RWPE2 (cell line): ENCODE measurements around the gene CNGA3.

ENCODE experiments used
- ATAC-seq: fragments of 200-7000 bp; cut with Tn5 transposase; 3 replicates; pipeline ENCODE4 v1.9.1; 2021; ENCODE audit warnings: low read depth
- DNase-seq: peaks from one replicate; pipeline ENCODE4 v3.0.0-alpha.2; 2020; ENCODE audit warnings: low spot score
- H3K27ac ChIP-seq: fragments of 450-650 bp; 2 replicates; pipeline ENCODE4 v1.5.1; 2017; ENCODE audit warnings: mild to moderate bottlenecking; ENCODE audit not compliant: poor library complexity, severe bottlenecking
- H3K27me3 ChIP-seq: fragments of 250-450 bp; sonication (Bioruptor Pico); 2 replicates; pipeline ENCODE4 v1.5.1; 2021; ENCODE audit warnings: mild to moderate bottlenecking, moderate library complexity; ENCODE audit not compliant: insufficient read depth, poor library complexity, severe bottlenecking
- H3K36me3 ChIP-seq: fragments of 250-450 bp; sonication (Bioruptor Pico); 2 replicates; pipeline ENCODE4 v1.5.1; 2020; ENCODE audit warnings: low read depth, mild to moderate bottlenecking, moderate library complexity
- H3K4me1 ChIP-seq: fragments of 250-450 bp; sonication (Bioruptor Pico); 2 replicates; pipeline ENCODE4 v1.5.1; 2021; ENCODE audit warnings: mild to moderate bottlenecking, moderate library complexity; ENCODE audit not compliant: insufficient read depth, poor library complexity, severe bottlenecking
- H3K4me3 ChIP-seq: fragments of 250-450 bp; sonication (Bioruptor Pico); 2 replicates; pipeline ENCODE4 v1.5.1; 2021; ENCODE audit warnings: mild to moderate bottlenecking, moderate library complexity; ENCODE audit not compliant: severe bottlenecking
- H3K9me3 ChIP-seq: fragments of 250-450 bp; sonication (Bioruptor Pico); 2 replicates; pipeline ENCODE4 v1.5.1; 2021; ENCODE audit warnings: mild to moderate bottlenecking, moderate library complexity; ENCODE audit not compliant: severe bottlenecking
- TF ChIP-seq, protein P1 (sequence below): fragments of 450-650 bp; IDR thresholded peaks from one replicate; pipeline ENCODE4 v1.5.1; 2017; ENCODE audit warnings: mild to moderate bottlenecking, moderate library complexity; ENCODE audit not compliant: poor library complexity, severe bottlenecking

CNGA3 gene

DNA sequence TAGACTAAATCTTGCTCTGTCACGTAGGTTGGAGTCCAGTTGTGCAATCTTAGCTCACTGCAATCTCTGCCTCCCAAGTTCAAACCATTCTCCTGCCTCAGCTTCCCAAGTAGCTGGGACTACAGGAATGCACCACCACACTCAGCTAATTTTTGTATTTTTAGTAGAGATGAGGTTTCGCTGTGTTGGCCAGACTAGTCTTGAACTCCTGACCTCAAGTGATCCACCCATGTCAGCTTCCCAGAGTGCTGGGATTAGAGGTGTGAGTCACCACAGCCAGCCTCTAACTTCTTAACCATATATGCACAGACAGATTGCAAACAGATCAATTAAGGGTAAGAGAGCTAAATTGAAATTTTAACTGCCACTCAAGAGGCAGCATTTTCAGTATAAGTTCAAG lies 22.1 kb upstream of the CNGA3 start:
- Histone ChIP-seq H3K27ac (no peak overlapping the region), H3K9me3 (peaks cover 1% of the 10 kb centered on the region), H3K36me3 (no peaks in the 10 kb centered on the region), H3K4me1 (no peaks in the 10 kb centered on the region), H3K27me3 (no peaks in the 10 kb centered on the region), H3K4me3 (no peak overlapping the region)
- TF ChIP-seq, protein P1, sequence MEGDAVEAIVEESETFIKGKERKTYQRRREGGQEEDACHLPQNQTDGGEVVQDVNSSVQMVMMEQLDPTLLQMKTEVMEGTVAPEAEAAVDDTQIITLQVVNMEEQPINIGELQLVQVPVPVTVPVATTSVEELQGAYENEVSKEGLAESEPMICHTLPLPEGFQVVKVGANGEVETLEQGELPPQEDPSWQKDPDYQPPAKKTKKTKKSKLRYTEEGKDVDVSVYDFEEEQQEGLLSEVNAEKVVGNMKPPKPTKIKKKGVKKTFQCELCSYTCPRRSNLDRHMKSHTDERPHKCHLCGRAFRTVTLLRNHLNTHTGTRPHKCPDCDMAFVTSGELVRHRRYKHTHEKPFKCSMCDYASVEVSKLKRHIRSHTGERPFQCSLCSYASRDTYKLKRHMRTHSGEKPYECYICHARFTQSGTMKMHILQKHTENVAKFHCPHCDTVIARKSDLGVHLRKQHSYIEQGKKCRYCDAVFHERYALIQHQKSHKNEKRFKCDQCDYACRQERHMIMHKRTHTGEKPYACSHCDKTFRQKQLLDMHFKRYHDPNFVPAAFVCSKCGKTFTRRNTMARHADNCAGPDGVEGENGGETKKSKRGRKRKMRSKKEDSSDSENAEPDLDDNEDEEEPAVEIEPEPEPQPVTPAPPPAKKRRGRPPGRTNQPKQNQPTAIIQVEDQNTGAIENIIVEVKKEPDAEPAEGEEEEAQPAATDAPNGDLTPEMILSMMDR = no peak
- no peak for DNase-seq
- ATAC-seq = no peak

DNA sequence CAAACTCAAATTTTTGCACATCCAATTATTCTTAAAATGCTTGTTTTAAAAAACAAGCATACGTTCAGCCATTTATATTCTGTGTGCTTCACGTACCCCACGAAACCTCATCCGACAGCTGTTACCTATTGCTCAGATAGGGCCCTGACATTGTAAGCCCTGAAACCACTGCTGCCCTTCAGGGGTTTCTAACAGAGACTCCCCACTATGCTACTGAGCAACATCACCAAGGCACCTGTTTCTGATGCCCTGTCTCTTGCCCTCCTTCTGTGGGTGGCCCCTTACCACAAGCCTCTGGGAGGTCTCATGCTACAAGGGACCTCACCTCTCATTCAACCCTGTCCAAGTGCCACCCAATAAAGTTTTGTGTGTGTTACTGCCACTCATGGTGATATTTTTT lies 18.5 kb upstream of the CNGA3 start:
- Histone ChIP-seq H3K4me1 (no peaks in the 10 kb centered on the region), H3K27ac (no peak overlapping the region), H3K9me3 (no peaks in the 10 kb centered on the region), H3K27me3 (no peaks in the 10 kb centered on the region), H3K36me3 (no peaks in the 10 kb centered on the region), H3K4me3 (no peak overlapping the region)
- ATAC-seq (no peak), DNase-seq (no peak)
- TF ChIP-seq, protein P1 = no peak

DNA sequence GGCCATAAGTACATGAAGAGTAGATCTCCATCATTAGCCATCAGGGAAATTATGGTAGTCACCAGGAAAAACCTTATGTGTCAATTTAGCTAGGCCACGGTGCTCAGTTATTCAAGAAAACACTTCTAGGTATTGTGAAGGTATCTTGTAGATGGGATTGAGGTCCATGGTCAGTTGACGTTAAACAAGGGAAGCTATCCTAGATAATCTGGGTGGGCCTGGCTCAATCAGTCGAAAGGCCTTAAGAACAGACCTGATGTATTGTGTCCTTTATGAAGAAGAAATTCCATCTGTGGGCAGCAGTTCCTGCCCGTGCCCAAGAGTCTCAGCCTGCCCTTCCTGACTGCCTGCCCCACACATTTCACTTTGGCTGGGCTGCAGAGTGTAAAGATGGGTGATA lies 16.7 kb upstream of the CNGA3 start:
- H3K27ac ChIP-seq = no peak overlapping the region
- H3K27me3 ChIP-seq = no peaks in the 10 kb centered on the region
- H3K4me1 ChIP-seq = no peaks in the 10 kb centered on the region
- ATAC-seq (no peak), DNase-seq (no peak)
- no peak overlapping the region for H3K4me3 ChIP-seq
- H3K36me3 ChIP-seq = no peaks in the 10 kb centered on the region
- H3K9me3 ChIP-seq = no peaks in the 10 kb centered on the region
- TF ChIP-seq, protein P1 = no peak

DNA sequence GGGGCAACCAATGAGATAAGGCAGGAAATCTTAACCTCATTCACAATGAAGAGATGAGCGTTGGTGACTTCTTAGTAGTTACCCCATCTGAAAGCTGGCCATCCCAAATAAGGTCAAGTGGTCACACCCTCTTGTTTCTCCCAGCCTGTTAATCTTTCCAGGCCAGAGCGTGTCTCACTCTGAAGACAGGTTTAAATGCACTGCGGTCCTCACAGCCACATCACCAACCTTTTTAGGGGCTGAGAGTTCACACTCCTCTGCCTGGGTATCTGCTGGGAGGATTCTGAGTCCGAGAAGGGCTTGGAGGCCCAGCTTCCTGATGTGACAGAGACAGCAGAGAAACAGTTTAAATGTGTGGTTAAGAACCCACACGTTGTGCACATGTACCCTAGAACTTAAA lies 13.3 kb upstream of the CNGA3 start:
- Histone ChIP-seq H3K36me3 (no peaks in the 10 kb centered on the region), H3K27me3 (no peaks in the 10 kb centered on the region), H3K9me3 (no peaks in the 10 kb centered on the region), H3K4me3 (no peak overlapping the region), H3K27ac (no peak overlapping the region), H3K4me1 (no peaks in the 10 kb centered on the region)
- DNase-seq (no peak), ATAC-seq (no peak)
- TF ChIP-seq, protein P1 = no peak

DNA sequence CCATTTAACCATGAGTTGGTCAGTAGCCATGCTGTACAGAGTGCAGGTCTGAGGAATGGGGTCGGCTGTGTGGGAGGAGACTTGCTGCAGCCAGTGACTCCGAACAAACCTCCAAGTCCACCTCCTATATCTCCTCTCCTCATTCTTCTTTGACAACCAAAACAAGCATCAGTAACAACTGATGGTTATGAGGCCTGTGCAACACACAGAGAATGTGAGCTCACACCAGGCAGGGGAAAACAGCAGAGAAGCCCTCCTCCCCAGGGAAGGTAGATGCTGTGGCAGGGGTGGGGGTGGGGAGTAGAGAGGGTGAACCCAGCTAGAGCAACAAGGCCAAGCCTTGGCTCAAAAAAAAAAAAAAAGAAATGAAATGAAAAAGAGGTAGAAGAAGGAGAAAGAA lies 12.3 kb upstream of the CNGA3 start:
- Histone ChIP-seq H3K9me3 (no peaks in the 10 kb centered on the region), H3K36me3 (no peaks in the 10 kb centered on the region), H3K4me3 (no peak overlapping the region), H3K27me3 (no peaks in the 10 kb centered on the region), H3K27ac (peak overlapping the region; percentile 47), H3K4me1 (no peaks in the 10 kb centered on the region)
- DNase-seq = no peak
- TF ChIP-seq, protein P1 = no peak
- no peak for ATAC-seq
